IMR-90 (cell line): Measurements from ENCODE around the gene RABL2A.

Experiments used
- BHLHE40 ChIP-seq: fragments of 150-350 bp; IDR thresholded peaks from 2 replicates; pipeline ENCODE4 v1.6.1; 2016; ENCODE audit warnings: mild to moderate bottlenecking, low read depth, low read length
- CEBPB ChIP-seq: IDR thresholded peaks from 2 replicates; pipeline ENCODE4 v1.6.1; 2012; ENCODE audit warnings: low read depth, low read length, improper control_type of control experiment
- FOS ChIP-seq: fragments of 150-350 bp; IDR thresholded peaks from 2 replicates; pipeline ENCODE4 v1.6.1; 2016; ENCODE audit warnings: low read depth, low read length
- MAFK ChIP-seq: IDR thresholded peaks from 2 replicates; pipeline ENCODE4 v1.6.1; 2012; ENCODE audit warnings: low read depth, low read length, improper control_type of control experiment
- NFE2L2 ChIP-seq: fragments of 150-350 bp; IDR thresholded peaks from 2 replicates; pipeline ENCODE4 v1.6.1; 2016; ENCODE audit warnings: low read depth, mild to moderate bottlenecking, low read length
- POLR2A ChIP-seq: IDR thresholded peaks from 2 replicates; pipeline ENCODE4 v1.6.1; 2012; ENCODE audit warnings: mild to moderate bottlenecking, low read depth, low read length
- TF ChIP-seq, protein P1 (sequence below): conservative IDR thresholded peaks from 2 replicates; pipeline ENCODE4 v1.5.1; 2012; ENCODE audit warnings: mild to moderate bottlenecking, low read depth, low read length, improper control_type of control experiment

DNA sequence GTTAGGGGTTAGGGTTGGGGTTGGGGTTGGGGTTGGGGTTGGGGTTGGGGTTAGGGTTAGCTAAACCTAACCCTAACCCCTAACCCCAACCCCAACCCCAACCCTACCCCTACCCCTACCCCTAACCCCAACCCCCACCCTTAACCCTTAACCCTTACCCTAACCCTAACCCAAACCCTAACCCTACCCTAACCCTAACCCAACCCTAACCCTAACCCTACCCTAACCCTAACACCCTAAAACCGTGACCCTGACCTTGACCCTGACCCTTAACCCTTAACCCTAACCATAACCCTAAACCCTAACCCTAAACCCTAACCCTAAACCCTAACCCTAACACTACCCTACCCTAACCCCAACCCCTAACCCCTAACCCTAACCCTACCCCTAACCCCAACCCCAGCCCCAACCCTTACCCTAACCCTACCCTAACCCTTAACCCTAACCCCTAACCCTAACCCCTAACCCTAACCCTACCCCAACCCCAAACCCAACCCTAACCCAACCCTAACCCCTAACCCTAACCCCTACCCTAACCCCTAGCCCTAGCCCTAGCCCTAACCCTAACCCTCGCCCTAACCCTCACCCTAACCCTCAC lies 24.1 kb upstream of the RABL2A start:
- TF ChIP-seq, protein P1, sequence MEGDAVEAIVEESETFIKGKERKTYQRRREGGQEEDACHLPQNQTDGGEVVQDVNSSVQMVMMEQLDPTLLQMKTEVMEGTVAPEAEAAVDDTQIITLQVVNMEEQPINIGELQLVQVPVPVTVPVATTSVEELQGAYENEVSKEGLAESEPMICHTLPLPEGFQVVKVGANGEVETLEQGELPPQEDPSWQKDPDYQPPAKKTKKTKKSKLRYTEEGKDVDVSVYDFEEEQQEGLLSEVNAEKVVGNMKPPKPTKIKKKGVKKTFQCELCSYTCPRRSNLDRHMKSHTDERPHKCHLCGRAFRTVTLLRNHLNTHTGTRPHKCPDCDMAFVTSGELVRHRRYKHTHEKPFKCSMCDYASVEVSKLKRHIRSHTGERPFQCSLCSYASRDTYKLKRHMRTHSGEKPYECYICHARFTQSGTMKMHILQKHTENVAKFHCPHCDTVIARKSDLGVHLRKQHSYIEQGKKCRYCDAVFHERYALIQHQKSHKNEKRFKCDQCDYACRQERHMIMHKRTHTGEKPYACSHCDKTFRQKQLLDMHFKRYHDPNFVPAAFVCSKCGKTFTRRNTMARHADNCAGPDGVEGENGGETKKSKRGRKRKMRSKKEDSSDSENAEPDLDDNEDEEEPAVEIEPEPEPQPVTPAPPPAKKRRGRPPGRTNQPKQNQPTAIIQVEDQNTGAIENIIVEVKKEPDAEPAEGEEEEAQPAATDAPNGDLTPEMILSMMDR, result no peak
- TF ChIP-seq NFE2L2 (no peak), POLR2A (no peak), BHLHE40 (no peak), MAFK (no peak), FOS (no peak), CEBPB (no peak)
